Measurements from ENCODE around the gene SPATA25. TPM values are rescaled to one million over a fixed set of nuclear protein-coding genes. Genes with fewer than 3 reads are reported as not detected.

The SPATA25 gene
- total and polyA plus RNA-seq, 2 donors (not counting 3 experiments of a cell fraction or from before 2014, with no cell fraction given): 0.69 to 1.3 TPM

DNA sequence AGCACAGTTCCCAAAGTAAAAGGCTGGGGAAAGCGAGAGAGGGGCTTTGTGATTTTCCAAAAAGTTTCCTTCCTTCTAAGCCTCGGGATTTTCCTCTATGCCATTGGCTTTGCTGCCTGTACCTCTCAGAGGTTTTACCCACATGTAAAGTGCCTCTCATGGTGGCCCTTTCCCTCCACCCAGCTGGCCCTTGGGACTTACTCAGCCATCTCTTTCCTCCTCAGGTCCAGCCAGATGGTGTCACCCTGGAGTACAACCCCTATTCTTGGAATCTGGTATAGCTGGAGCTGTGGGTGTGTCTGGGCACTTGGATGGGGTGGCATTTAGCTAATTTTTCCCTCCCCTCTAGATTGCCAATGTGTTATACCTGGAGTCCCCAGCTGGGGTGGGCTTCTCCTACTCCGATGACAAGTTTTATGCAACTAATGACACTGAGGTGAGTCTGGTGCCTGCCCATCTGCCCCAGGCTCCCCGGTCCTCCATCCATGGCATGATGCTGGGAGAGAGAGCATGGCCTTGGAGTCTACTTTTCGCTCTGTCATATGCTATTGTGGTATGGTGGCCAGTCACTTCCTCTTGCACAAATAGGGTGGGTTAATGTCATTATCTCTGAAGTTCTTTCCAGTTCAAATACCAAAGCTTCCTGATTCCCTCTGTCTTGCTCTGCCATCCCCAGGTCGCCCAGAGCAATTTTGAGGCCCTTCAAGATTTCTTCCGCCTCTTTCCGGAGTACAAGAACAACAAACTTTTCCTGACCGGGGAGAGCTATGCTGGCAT, 4.8 kb upstream of the SPATA25 start:
- H3K9me3 ChIP-seq (replicated peaks; ENCODE audit: control insufficient read depth, insufficient read depth, low read length): no peaks in the 10 kb centered on the region
- ChIA-PET POLR2A (interaction anchor here (0.6 to 3.5 kb wide), 3 partner anchors 20 to 65 kb away, joined by 3 to 26 read pairs (median 3); partner anchors contain the start of genes PCIF1 and PLTP), CTCF (interaction anchor here (0.7 to 4.9 kb wide), 6 partner anchors 18 to 78 kb away, joined by 3 to 50 read pairs (median 28); partner anchors contain the start of genes PCIF1, PLTP and ZNF335)
- no peak overlapping the region for H2AFZ ChIP-seq (ENCODE audit: low read depth, low read length)
- peak overlapping the region; percentile 65 for H3K9ac ChIP-seq (replicated peaks; ENCODE audit: extremely low read depth, insufficient read depth, low read length)
- H4K20me1 ChIP-seq (replicated peaks; ENCODE audit: control insufficient read depth, extremely low read depth, insufficient read depth, low read length): no peaks in the 10 kb centered on the region
- dilution Hi-C loops (cut with MboI; ENCODE audit: extremely low pct_ligation_motif_present, low sequenced_read_pairs): no loop called here
- H3K9me1 ChIP-seq (replicated peaks; ENCODE audit: control insufficient read depth, extremely low read depth, insufficient read depth, low read length): no peaks in the 10 kb centered on the region
- H3K79me2 ChIP-seq (ENCODE audit: control insufficient read depth, insufficient read depth, low read length): no peaks in the 10 kb centered on the region
- FAIRE-seq (peak; percentile 70), DNase-seq (ENCODE audit: low read depth, low spot score) (peak; percentile 35)
- H3K36me3 ChIP-seq (ENCODE audit: control insufficient read depth in 2 of 2, extremely low read depth in 1 of 2, insufficient read depth in 2 of 2, low read length in 2 of 2): peaks cover 4 to 21% of the 10 kb centered on the region in 2 experiments
- H3K4me3 ChIP-seq (replicated peaks in 1 of 3; ENCODE audit: insufficient read depth in 1 of 3, low read depth in 1 of 3, low read length in 3 of 3): peak overlapping the region in 2 of 3 experiments; percentile 47 to 81
- no TSS peak for BruUV-seq (replicated peaks)
- H3K4me1 ChIP-seq (ENCODE audit: control insufficient read depth, extremely low read depth, insufficient read depth, low read length): peaks cover 22% of the 10 kb centered on the region
- no peaks in the 10 kb centered on the region for H3K27me3 ChIP-seq (ENCODE audit: control insufficient read depth in 2 of 2, insufficient read depth in 2 of 2, low read length in 2 of 2)
- TF ChIP-seq, protein P1, sequence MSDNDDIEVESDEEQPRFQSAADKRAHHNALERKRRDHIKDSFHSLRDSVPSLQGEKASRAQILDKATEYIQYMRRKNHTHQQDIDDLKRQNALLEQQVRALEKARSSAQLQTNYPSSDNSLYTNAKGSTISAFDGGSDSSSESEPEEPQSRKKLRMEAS (IDR thresholded peaks at IDR 0.05; ENCODE audit: insufficient read depth, insufficient read length): no peak
- TF ChIP-seq MYC (IDR thresholded peaks at IDR 0.05; ENCODE audit: low read depth, low read length): no peak
- TF ChIP-seq, protein P2, sequence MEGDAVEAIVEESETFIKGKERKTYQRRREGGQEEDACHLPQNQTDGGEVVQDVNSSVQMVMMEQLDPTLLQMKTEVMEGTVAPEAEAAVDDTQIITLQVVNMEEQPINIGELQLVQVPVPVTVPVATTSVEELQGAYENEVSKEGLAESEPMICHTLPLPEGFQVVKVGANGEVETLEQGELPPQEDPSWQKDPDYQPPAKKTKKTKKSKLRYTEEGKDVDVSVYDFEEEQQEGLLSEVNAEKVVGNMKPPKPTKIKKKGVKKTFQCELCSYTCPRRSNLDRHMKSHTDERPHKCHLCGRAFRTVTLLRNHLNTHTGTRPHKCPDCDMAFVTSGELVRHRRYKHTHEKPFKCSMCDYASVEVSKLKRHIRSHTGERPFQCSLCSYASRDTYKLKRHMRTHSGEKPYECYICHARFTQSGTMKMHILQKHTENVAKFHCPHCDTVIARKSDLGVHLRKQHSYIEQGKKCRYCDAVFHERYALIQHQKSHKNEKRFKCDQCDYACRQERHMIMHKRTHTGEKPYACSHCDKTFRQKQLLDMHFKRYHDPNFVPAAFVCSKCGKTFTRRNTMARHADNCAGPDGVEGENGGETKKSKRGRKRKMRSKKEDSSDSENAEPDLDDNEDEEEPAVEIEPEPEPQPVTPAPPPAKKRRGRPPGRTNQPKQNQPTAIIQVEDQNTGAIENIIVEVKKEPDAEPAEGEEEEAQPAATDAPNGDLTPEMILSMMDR (IDR thresholded peaks at IDR 0.05; ENCODE audit: extremely low read depth in 1 of 2, insufficient read depth in 1 of 2, low read depth in 1 of 2, low read length in 2 of 2): peak in 1 of 2 donors; percentile 5
- TF ChIP-seq FOS (IDR thresholded peaks at IDR 0.05; ENCODE audit: borderline replicate concordance, insufficient read depth, low read length): no peak
- H3K27ac ChIP-seq (ENCODE audit: insufficient read depth, low read depth, low read length): no peak overlapping the region
- intact Hi-C loops (cut with micrococcal nuclease): no loop called here
- peak overlapping the region; percentile 73 for H3K4me2 ChIP-seq (ENCODE audit: insufficient read depth, low read length)
